HG02840 (cell line): ENCODE data around the gene ZNF770.
A peak's percentile ranks its signal among the peaks of the same experiment; 100 is the strongest.
"Not testable (repeated sequence)": the region's sequence is repeated elsewhere in the genome, so short reads cannot be mapped to it uniquely, and the experiment has no call there.

Source experiments
- ATAC-seq: cut with Tn5 transposase; IDR thresholded peaks from one replicate; pipeline ENCODE4 v1.9.1; 2021; ENCODE audit warnings: mild to moderate bottlenecking, moderate library complexity, moderate number of reproducible peaks; ENCODE audit not compliant: unreplicated experiment, low FRiP score

The ZNF770 gene

DNA sequence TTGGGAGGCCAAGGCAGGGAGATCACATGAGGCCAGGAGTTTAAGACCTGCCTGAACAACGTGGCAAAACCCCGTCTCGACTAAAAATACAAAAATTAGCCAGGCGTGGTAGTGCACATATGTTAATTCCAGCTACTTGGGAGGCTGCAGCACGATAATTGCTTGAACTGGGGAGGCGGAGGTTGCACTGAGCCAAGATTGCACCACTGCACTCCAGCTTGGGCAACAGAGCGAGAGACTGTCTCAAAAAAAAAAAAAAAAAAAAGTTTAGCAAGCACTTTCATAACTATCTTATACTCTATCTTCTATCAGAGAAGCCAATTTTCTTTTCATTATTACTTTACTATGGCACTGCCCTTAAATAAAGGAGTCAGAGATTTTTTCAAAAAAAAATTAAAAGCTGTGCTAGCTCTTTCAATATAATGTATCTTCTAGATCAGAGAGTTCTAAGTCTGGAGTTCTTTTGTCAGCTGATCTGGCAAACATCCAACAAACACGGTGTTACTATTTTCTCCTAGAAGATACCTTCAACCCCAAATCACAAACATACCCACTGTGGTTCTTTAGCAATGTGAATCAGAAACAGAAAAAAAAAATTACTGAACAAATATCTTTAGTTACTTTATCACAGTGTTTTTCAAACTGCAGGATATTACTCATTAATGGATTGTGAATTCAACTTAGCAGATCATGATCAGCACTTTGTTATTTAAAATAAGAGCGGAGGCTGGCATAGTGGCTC, 3.0 kb downstream of the ZNF770 start:
- no peak for ATAC-seq

DNA sequence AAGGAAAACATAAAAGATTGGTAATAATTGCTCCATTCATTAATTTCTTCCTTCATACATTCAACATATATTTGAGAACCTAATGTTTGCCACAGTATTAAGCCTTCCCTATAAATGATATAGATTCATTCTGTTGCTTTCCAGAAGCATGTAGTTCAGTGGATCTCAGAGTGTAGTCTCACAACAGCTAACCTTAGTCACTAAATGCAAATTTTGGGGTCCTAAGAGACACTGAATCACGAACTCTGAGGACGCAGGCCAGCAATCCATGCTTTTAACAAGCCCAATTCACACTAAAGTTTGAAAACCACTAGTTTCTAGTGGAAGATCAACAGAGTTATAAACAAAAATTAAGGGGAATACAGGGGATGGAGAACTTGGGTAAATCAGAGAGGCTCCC, 11.3 kb downstream of the ZNF770 start:
- ATAC-seq, result no peak

DNA sequence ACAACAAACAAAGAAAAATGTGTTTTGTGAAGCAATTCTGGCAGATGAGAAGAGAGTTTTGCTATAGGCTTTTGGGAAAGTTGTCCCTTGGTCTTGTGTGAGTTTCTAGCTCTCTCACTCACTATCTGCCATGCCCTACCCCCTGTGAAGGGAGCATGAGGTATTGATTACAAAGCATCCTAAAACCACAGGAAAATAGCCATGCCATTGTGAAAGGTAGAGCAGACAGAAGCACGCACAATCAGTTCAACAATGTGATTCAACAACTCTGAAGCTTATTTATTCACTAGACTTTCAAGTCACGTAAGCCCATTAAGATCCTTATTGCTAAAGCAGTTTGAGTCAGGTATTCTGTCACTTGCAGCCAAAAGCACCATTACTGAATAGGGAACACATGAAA, 12.0 kb downstream of the ZNF770 start:
- no peak for ATAC-seq

DNA sequence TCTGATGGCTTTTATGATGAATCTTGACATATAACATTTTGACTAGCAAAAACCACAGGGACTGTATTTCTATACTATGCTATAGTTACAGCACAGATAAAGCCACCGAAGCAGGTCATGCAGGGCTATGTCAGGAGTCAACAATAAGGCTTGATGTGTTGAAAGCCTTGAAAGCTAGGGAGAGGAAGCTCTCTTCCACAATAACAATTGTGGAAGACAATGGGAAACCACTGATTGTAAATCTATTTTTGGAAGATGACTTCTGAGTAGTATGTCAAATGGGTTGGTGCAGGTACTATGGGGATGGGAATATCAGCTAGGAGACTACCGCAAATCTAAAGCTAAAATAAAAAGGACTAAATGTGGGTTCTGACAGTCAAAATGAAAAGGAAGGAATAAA, 14.6 kb downstream of the ZNF770 start:
- no peak for ATAC-seq

DNA sequence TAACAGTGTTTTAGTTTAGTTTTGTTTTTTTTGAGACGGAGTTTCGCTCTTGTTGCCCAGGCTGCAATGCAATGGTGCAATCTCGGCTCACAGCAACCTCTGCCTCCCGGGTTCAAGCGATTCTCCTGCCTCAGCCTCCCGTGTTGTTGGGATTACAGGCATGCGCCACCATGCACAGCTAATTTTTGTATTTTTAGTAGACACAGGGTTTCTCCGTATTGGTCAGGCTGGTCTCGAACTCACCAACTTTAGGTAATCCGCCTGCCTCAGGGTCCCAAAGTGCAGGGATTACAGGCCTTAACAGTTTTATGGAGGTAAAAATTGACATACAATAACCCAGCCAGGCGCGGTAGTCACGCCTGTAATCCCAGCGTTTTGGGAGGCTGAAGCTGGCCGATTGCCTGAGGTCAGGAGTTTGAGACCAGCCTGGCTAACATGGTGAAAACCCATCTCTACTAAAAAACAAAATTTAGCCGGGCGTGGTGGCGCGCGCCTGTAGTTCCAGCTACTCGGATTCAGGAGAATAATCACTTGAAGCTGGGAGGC, 17.9 kb downstream of the ZNF770 start:
- peak; percentile 3 for ATAC-seq

- peak; percentile 99 for ATAC-seq
These were observed 18.6 kb downstream of the ZNF770 start, which contains the start of gene AQR for GRCh38 chr15:34969340-34970097. TSS of gene AQR (minus strand) at chr15:34969742. CDS start at chr15:34969613, 129 bp downstream.

GRCh38 chr15:34964277-34964676, 23.8 kb downstream of the ZNF770 start:
- no peak for ATAC-seq

DNA sequence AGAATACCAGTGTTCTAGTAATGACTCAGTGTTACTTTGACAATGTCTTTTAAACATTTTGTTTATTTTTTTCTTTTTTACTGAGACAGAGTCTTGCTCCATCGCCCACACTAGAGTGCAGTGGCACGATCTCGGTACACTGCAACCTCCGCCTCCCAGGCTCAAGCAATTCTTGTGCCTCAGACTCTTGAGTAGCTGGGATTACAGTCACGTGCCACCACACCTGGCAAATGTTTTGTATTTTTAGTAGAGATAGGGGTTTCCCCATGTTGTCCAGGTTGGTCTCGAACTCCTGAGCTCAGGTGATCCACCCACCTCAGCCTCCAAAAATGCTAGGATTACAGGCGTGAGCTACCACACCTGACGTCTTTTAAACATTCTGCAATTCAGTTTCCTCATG, 34.2 kb downstream of the ZNF770 start:
- no peak for ATAC-seq

GRCh38 chr15:34952481-34952880, 35.6 kb downstream of the ZNF770 start:
- no peak for ATAC-seq

DNA sequence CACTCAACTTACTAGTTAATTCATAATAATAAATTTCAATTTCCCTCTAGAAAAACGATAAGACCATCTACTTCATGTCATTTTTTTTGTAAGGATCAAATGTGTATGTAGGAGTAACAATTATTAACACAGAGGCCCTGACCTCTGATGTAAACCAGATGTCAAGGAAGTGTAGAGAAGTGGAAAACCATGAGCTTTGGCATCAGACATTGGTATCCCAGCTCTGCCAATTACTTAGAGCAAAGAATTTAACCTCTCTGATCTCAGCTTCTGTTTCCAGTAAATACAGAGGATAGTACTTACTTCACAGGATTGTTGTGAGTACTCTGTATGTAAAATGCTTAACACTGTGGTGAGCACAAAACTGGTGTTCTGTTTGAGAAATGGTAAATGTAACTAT, 36.1 kb downstream of the ZNF770 start:
- ATAC-seq, result no peak

- ATAC-seq, result no peak
These were observed 43.2 kb downstream of the ZNF770 start for GRCh38 chr15:34944936-34945335.

GRCh38 chr15:34943711-34944110, 44.4 kb downstream of the ZNF770 start:
- ATAC-seq, result no peak

DNA sequence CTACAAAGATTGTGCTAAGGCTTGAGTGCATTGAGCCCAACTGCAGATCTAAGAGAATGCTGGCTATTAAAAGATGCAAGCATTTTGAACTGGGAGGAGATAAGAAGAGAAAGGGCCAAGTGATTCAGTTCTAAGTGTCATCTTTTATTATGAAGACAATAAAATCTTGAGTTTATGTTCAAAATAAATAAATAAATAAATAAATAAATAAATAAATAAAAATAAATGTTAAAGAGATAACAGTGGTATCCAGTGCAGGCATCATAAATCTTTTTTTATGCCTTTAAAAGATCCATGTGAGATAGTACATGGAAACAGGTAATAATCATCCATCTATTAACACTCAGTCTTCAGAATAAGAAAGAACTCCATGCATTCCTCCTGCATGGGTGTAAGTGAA, 44.8 kb downstream of the ZNF770 start:
- ATAC-seq, result not testable (repeated sequence)

GRCh38 chr15:34942363-34942762, 45.7 kb downstream of the ZNF770 start:
- ATAC-seq, result no peak

DNA sequence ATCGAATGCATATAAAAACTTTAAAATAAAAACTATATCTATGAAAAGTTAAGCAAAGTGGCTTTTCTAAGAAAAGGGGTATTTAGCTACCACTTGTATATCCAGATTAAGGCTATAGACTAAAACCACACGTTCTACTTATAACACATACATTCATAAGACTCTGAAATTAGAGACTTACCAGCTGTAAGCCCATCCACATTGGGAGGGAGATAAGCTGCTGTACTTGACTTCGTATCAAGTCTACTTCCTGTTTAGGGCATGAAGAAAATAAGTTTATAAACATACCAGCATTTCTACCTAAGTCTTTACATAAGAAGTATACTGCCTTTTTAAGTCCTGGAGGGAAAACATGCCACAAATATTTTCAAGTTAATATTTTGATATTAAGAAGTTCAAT, 46.3 kb downstream of the ZNF770 start:
- no peak for ATAC-seq

- no peak for ATAC-seq
These were observed 46.8 kb downstream of the ZNF770 start for GRCh38 chr15:34941185-34941698.

- ATAC-seq, result no peak
These were observed 54.6 kb downstream of the ZNF770 start for GRCh38 chr15:34933432-34933975.

- not testable (repeated sequence) for ATAC-seq
These were observed 59.7 kb downstream of the ZNF770 start for GRCh38 chr15:34928349-34928748.
